Endothelial cell of umbilical vein (primary cell): ENCODE measurements around the gene FOXP1. TPM values are rescaled to one million over a fixed set of nuclear protein-coding genes. Genes with fewer than 3 reads are reported as not detected.

Experiments used
- BruUV-seq: library from RNA; stranded (reverse); fragments of 400-500 nt; replicated peaks from 2 replicates; lab custom pipeline; 2021; lab: Mats Ljungman, UMichigan
- CTCF ChIA-PET: fragments of 300-600, 350-600 bp; sonication (Branson Sonifier 250); formaldehyde crosslinking; loops from one replicate; lab custom pipeline; 2021; ENCODE audit warnings: antibody characterized with exemption, inconsistent platforms; lab: Charles Lee
- POLR2A ChIA-PET: fragments of 300-600, 350-600 bp; sonication (Branson Sonifier 250); formaldehyde crosslinking; loops from one replicate; lab custom pipeline; 2021; ENCODE audit warnings: antibody characterized with exemption, inconsistent platforms; lab: Charles Lee
- DNase-seq: peaks from one replicate; pipeline ENCODE4 v3.0.0-alpha.2; 2011; ENCODE audit warnings: low read depth, low spot score
- FAIRE-seq: peaks from 2 replicates; lab custom pipeline; 2011; peaks lifted over from hg19 to GRCh38; lab: Jason Lieb, UNC
- H2AFZ ChIP-seq: 2 replicates; pipeline ENCODE4 v1.6.0; 2012; ENCODE audit warnings: low read depth, low read length, control low read depth, inconsistent platforms
- H3K27ac ChIP-seq: 2 replicates; pipeline ENCODE4 v1.5.1; 2011; ENCODE audit warnings: low read depth, mild to moderate bottlenecking, control low read depth, low read length, moderate library complexity; ENCODE audit not compliant: insufficient read depth
- H3K27me3 ChIP-seq, 2 experiments: 2 replicates each; pipeline versions ENCODE4 v1.6.0 to v1.6.1; 2011; ENCODE audit warnings: low read length in 2 of 2, mixed read lengths in 1 of 2; ENCODE audit not compliant: control insufficient read depth in 2 of 2, insufficient read depth in 2 of 2
- H3K36me3 ChIP-seq, 2 experiments: 2 replicates in 1 of 2; 3 replicates in 1 of 2; pipeline ENCODE4 v1.5.1; 2011; ENCODE audit warnings: low read length in 2 of 2, mild to moderate bottlenecking in 1 of 2, moderate library complexity in 1 of 2; ENCODE audit not compliant: control insufficient read depth in 2 of 2, insufficient read depth in 2 of 2; ENCODE audit errors: extremely low read depth in 1 of 2
- H3K4me1 ChIP-seq: 3 replicates; pipeline ENCODE4 v1.5.1; 2011; ENCODE audit warnings: mild to moderate bottlenecking, low read length; ENCODE audit not compliant: control insufficient read depth, insufficient read depth; ENCODE audit errors: extremely low read depth
- H3K4me2 ChIP-seq: 2 replicates; pipeline ENCODE4 v1.6.1; 2011; ENCODE audit warnings: low read length, control low read depth, mixed read lengths; ENCODE audit not compliant: insufficient read depth
- H3K4me3 ChIP-seq, 3 experiments: fragments of 200-600 bp in 1 of 3; sonication (generic), shearing (Covaris generic) in 1 of 3; replicated peaks in 1 of 3; 2 replicates each; pipeline ENCODE4 v1.5.1; 2011 to 2016; ENCODE audit warnings: control low read depth in 3 of 3, low read length in 3 of 3, mild to moderate bottlenecking in 2 of 3, inconsistent platforms in 1 of 3, low read depth in 1 of 3, moderate library complexity in 1 of 3; ENCODE audit not compliant: insufficient read depth in 1 of 3
- H3K79me2 ChIP-seq: 2 replicates; pipeline ENCODE4 v1.6.0; 2012; ENCODE audit warnings: low read length, inconsistent platforms; ENCODE audit not compliant: control insufficient read depth, insufficient read depth
- H3K9ac ChIP-seq: replicated peaks from 2 replicates; pipeline ENCODE3; 2011; ENCODE audit warnings: low read length, control low read depth; ENCODE audit not compliant: insufficient read depth; ENCODE audit errors: extremely low read depth
- H3K9me1 ChIP-seq: replicated peaks from 3 replicates; pipeline ENCODE4 v1.6.0; 2011; ENCODE audit warnings: mild to moderate bottlenecking, low read length; ENCODE audit not compliant: control insufficient read depth, insufficient read depth; ENCODE audit errors: extremely low read depth
- H3K9me3 ChIP-seq: replicated peaks from 2 replicates; pipeline ENCODE4 v1.5.1; 2012; ENCODE audit warnings: low read length, inconsistent platforms; ENCODE audit not compliant: control insufficient read depth, insufficient read depth
- H4K20me1 ChIP-seq: replicated peaks from 2 replicates; pipeline ENCODE3; 2011; ENCODE audit warnings: mild to moderate bottlenecking, low read length; ENCODE audit not compliant: control insufficient read depth, insufficient read depth; ENCODE audit errors: extremely low read depth
- CTCF ChIP-seq, 2 donors: IDR thresholded peaks; 1 replicate in 1 of 2; 2 replicates in 1 of 2; pipeline ENCODE4 v1.5.1; 2011; ENCODE audit warnings: low read length in 2 of 2, mild to moderate bottlenecking in 2 of 2, moderate library complexity in 2 of 2, control low read depth in 1 of 2, inconsistent platforms in 1 of 2, low read depth in 1 of 2; ENCODE audit not compliant: insufficient read depth in 1 of 2; ENCODE audit errors: extremely low read depth in 1 of 2
- FOS ChIP-seq: IDR thresholded peaks from 2 replicates; pipeline ENCODE4 v1.6.1; 2011; ENCODE audit warnings: mild to moderate bottlenecking, low read length, moderate library complexity, borderline replicate concordance; ENCODE audit not compliant: insufficient read depth
- GATA2 ChIP-seq: IDR thresholded peaks from 2 replicates; pipeline ENCODE4 v1.7.0; 2011; ENCODE audit warnings: low read depth, mild to moderate bottlenecking, moderate library complexity, mixed read lengths, low read length; ENCODE audit not compliant: insufficient read length, insufficient read depth
- JUN ChIP-seq: IDR thresholded peaks from 2 replicates; pipeline ENCODE4 v1.6.1; 2011; ENCODE audit warnings: borderline replicate concordance, low read depth; ENCODE audit not compliant: insufficient read length, insufficient read depth
- MYC ChIP-seq: IDR thresholded peaks from one replicate; pipeline ENCODE4 v1.6.1; 2011; ENCODE audit warnings: mild to moderate bottlenecking, low read depth, low read length
- POLR2A ChIP-seq: IDR thresholded peaks from 2 replicates; pipeline ENCODE4 v1.6.1; 2012; ENCODE audit warnings: low read depth, mild to moderate bottlenecking, control low read depth, low read length
- POLR2AphosphoS5 ChIP-seq: IDR thresholded peaks from 2 replicates; pipeline ENCODE4 v1.6.1; 2012; ENCODE audit warnings: low read depth, mild to moderate bottlenecking, control low read depth, low read length, moderate library complexity; ENCODE audit not compliant: insufficient read depth
- dilution Hi-C: fragments of 300-500 bp; cut with MboI; formaldehyde crosslinking; loops from one replicate; pipeline ENCODE4 v1.15.0; 2019; ENCODE audit warnings: low sequenced_read_pairs; ENCODE audit not compliant: extremely low pct_ligation_motif_present
- intact Hi-C: fragments of 100-400 bp; cut with micrococcal nuclease; formaldehyde crosslinking; loops from one replicate; pipeline ENCODE4 v1.10.0; 2022
- polyA plus RNA-seq, 4 experiments: library from polyadenylated mRNA; depleted of rRNA in 3 of 4; stranded (reverse) in 3 of 4; unstranded in 1 of 4; fragments of >200 nt; gene quantifications; 2 replicates each; pipeline versions ENCODE4 v1.2.1 to v1.2.3, GENCODE V29; 2011 to 2012; ENCODE audit warnings: missing spikeins in 1 of 4
- total RNA-seq: library from RNA; stranded (reverse); gene quantifications from 2 replicates; pipeline ENCODE4 v1.2.3, GENCODE V29; 2021
- TF ChIP-seq, protein P1 (sequence below): IDR thresholded peaks from 2 replicates; pipeline ENCODE4 v1.6.1; 2011; ENCODE audit not compliant: insufficient read depth, insufficient read length

The FOXP1 gene
- total and polyA plus RNA-seq, 2 donors (not counting 3 experiments of a cell fraction or from before 2014, with no cell fraction given), result 41.0 to 107 TPM

DNA sequence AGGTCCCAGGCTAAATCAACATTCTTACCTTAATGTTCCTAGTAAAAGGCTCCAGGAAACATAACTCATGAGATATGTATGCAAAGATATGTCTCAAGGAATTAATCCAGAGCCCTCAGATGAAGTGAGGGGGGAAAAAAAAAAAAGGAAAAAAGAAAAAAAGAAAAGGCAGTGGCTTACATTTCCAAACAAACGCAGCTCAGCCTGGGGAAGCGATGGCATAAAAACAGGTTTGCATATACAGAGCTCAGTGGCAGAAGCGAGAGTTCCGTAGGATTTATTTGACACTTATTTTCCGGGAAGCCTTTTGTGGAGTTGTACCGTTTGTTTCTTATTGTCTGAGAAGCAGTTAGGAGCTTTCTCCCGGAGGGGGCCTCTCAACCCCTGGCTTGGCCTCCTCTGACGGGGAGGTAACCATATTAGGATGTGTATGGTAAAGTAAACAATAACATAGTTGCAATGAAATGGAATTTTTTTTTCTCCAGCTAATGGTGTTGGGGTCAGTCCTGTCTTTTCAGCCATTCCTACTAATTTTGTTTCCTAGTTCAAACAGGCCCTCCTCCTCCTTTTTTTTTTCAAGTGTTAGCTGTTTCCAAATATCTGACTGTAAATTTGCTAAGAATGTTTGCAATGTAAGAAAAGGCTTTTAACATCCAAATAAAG, 338.6 kb downstream of the FOXP1 start:
- Histone ChIP-seq H3K27ac (peak overlapping the region; percentile 59), H3K4me3 (peak overlapping the region in 1 of 3 experiments; percentile 38), H3K9me1 (no peaks in the 10 kb centered on the region), H3K27me3 (no peaks in the 10 kb centered on the region), H3K4me2 (peak overlapping the region; percentile 82), H3K9me3 (no peaks in the 10 kb centered on the region), H4K20me1 (no peaks in the 10 kb centered on the region), H3K79me2 (no peaks in the 10 kb centered on the region), H3K9ac (peak overlapping the region; percentile 53), H3K36me3 (no peaks in the 10 kb centered on the region), H3K4me1 (peaks cover 21% of the 10 kb centered on the region), H2AFZ (peak overlapping the region; percentile 44)
- ChIA-PET CTCF (interaction anchor here (1.0 to 2.6 kb wide), 6 partner anchors 14 to 528 kb away, joined by 3 to 11 read pairs (median 4); no protein-coding TSS in a partner anchor), POLR2A (interaction anchor here (0.7 to 1.0 kb wide), 2 partner anchors 115 to 143 kb away, joined by 4 read pairs; no protein-coding TSS in a partner anchor)
- no TSS peak for BruUV-seq
- TF ChIP-seq POLR2AphosphoS5 (no peak), GATA2 (no peak), MYC (no peak)
- TF ChIP-seq, protein P1, sequence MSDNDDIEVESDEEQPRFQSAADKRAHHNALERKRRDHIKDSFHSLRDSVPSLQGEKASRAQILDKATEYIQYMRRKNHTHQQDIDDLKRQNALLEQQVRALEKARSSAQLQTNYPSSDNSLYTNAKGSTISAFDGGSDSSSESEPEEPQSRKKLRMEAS, result no peak
- dilution Hi-C loops, result no loop called here
- FAIRE-seq (no peak), DNase-seq (peak; percentile 80)
- intact Hi-C loops, result loop anchor here (2.0 to 5.0 kb wide), 2 partner anchors 142 to 337 kb away; partner anchors contain the start of gene FOXP1

GRCh38 chr3:71244153-71244825, 339.2 kb downstream of the FOXP1 start:
- Histone ChIP-seq H3K4me2 (peak overlapping the region; percentile 82), H3K27ac (peak overlapping the region; percentile 59)

More at GRCh38 chr3:71244153-71244825, 339.2 kb downstream of the FOXP1 start:
- POLR2A ChIA-PET, result no interaction called here
- Histone ChIP-seq H3K4me1 (peaks cover 16% of the 10 kb centered on the region), H3K79me2 (no peaks in the 10 kb centered on the region), H2AFZ (no peak overlapping the region), H3K9me3 (no peaks in the 10 kb centered on the region), H3K4me3 (no peak overlapping the region), H3K27me3 (no peaks in the 10 kb centered on the region), H3K9me1 (no peaks in the 10 kb centered on the region), H4K20me1 (no peaks in the 10 kb centered on the region), H3K9ac (peak overlapping the region; percentile 53), H3K36me3 (no peaks in the 10 kb centered on the region)
- TF ChIP-seq POLR2A (no peak), MYC (no peak), GATA2 (no peak), JUN (no peak), CTCF (IDR thresholded peaks at IDR 0.05; ENCODE audit: extremely low read depth in 1 of 2, insufficient read depth in 1 of 2, low read depth in 1 of 2, low read length in 2 of 2) (no peak), FOS (no peak), POLR2AphosphoS5 (no peak)
- TF ChIP-seq, protein P1, result no peak
- BruUV-seq, result no TSS peak
- FAIRE-seq, result no peak
- CTCF ChIA-PET, result interaction anchor here (1.0 to 2.6 kb wide), 6 partner anchors 15 to 239 kb away, joined by 3 to 11 read pairs (median 4); no protein-coding TSS in a partner anchor
- dilution Hi-C loops, result no loop called here
- intact Hi-C loops, result loop anchor here (2.0 kb wide), 1 partner anchor 141 kb away; no protein-coding TSS in a partner anchor
- no peak for DNase-seq
